Fibroblast of villous mesenchyme (primary cell): ENCODE data around the gene TNFRSF25. TPM values are rescaled to one million over a fixed set of nuclear protein-coding genes. Genes with fewer than 3 reads are reported as not detected.

ENCODE experiments used
- DNase-seq: peaks from one replicate; pipeline ENCODE4 v3.0.0-alpha.2; 2010; ENCODE audit warnings: low read depth
- H3K4me3 ChIP-seq: 2 replicates; pipeline ENCODE4 v1.5.1; 2011; ENCODE audit warnings: low read depth, mild to moderate bottlenecking, low read length
- CTCF ChIP-seq: IDR thresholded peaks from 2 replicates; pipeline ENCODE4 v1.5.1; 2012; ENCODE audit warnings: low read depth, mild to moderate bottlenecking, low read length; ENCODE audit not compliant: insufficient read depth
- total RNA-seq: library from RNA; depleted of rRNA; stranded (reverse); fragments of >200 nt; gene quantifications from 2 replicates; pipeline ENCODE4 v1.2.3, GENCODE V29; 2012

The TNFRSF25 gene
- total RNA-seq, 1 donor: 3.9 TPM

DNA sequence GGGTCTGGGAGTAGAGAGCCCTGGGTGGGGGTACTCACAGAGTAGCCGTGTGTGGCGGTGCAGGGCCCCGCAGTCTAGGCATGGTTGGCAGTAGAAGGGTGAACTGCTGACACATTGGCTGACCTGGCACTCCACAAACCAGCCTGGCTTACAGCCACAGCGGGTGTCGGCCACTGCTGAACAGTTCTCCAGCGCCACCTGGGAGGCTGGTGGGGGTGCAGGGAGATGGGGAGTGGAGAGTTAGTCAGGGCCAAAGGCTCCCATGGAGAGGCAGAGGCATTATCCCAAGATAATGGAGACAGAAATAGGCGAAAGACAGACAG lies 1.5 kb downstream of the TNFRSF25 start:
- no peak for TF ChIP-seq CTCF
- no peak overlapping the region for H3K4me3 ChIP-seq
- DNase-seq: no peak

- TF ChIP-seq CTCF: no peak
- no peak for DNase-seq
- H3K4me3 ChIP-seq: no peak overlapping the region
Measured at GRCh38 chr1:6463120-6463412, 2.9 kb downstream of the TNFRSF25 start.

DNA sequence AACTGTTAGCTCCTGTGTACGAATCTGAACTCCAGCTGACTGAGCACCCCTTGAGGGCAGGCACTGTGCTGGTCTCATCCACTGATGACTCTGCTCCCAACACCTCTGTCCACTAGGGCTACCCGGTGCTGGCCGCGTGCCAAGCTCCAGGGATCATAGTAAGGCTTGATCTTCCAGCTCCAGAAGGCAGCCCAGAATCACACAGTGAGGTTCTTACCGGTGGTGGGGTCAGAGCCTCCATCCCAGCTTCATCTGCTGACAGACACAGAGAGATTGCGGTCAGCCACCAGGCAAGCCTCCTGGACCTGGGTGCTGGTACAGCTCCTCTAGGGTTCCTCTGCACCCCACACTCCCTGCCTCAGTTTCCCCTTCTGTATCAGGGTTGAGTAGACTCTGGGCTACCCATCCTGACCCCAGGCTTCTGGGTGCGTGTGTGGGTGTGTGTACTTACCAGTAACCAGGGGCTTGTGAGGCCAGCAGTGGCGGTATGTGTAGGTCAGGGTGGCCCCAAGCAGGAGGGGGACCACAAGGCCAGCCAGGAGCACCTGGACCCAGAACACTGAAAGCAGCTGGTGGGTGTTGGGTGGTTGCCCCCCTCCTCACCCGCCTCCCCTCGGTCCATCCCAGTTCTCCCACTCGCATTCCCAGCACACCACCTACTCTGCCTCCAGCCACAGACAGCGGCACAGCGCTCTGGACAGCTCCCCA lies 3.4 kb downstream of the TNFRSF25 start:
- no peak overlapping the region for H3K4me3 ChIP-seq
- no peak for TF ChIP-seq CTCF
- no peak for DNase-seq

DNA sequence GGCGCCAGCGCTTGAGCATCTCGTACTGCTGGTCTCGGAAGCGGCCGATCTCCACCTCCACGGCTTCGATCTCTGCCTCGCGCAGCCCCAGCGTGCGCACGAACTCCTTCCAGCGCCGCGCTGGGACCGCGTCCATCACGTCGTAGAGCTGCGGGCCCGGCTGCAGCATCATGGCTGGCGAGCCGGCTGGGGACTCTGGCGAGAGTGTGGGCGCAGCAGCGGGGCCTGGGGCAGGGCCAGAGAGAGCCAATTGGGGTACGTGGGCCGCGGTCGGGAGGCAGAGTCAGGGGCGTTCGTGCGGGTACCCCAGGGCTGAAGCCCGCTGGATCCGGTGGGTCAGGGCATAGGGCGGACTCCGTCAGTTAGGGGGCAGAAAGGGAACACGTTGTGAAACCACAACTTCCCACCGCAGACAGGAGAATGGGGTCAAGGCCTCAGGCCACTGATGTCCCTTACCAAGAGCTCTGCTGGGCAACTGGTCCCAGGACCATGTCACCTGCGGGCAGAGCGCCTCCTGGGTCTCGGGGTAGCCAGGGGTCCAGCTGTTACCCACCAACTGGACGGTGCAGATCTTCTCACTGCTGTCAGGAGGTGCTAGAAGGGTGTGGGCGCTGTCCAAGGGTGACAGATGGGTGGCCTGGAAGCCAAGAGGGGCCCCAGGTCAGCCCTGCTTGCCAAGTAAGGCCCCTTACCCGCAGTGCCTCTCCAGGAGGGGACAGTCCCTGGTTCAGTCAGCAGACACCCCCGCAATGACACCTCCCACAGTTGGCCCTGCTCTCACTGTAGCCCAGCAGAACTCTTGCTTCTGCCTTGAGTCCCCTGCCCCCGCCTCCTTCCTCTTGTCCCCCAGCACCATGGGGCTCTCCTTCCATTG lies 4.2 kb downstream of the TNFRSF25 start:
- DNase-seq: no peak
- no peak for TF ChIP-seq CTCF
- no peak overlapping the region for H3K4me3 ChIP-seq

GRCh38 chr1:6461051-6461530 lies 4.9 kb downstream of the TNFRSF25 start:
- TF ChIP-seq CTCF: no peak
- H3K4me3 ChIP-seq: no peak overlapping the region
- peak; percentile 17 for DNase-seq

DNA sequence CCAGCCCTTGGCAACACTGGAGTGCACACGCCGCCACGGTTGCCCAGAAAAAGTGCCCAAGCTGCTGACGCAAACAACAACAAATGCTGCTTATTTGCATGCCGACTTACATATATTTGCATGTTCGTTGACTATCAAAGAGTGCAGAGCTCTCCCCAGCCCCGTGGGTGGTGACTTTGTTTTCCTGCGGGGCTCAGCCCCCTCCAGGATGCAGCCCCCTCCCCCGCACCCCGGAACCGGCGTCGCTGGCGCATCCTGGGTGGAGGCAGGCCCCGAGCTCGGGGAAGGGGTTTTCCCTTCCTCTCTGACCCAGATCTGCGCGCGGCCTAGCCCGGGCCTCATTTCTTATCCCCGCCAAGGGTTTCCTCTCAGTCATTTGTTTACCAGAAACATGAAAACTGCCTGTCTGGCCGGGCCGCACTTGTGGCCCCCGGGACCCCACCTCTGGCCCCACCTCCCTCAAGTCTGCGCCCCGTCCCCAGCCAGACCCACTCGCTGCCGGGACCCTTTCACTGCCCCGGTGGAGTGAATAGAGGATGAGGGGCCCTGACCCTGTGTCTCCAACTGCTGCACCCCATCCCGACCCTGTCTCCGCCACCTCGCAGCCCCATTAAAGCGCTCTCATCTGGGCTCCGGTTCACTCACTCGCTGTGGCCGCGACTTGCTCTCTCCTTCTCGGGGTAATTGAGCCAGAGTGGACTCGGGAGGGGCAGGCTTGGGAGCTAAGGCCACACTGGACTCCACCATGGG lies 5.5 kb downstream of the TNFRSF25 start:
- DNase-seq: peak; percentile 14
- no peak for TF ChIP-seq CTCF
- peak overlapping the region; percentile 21 for H3K4me3 ChIP-seq
